SJSA1 (cell line): ENCODE measurements around the gene PALLD. TPM values are rescaled to one million over a fixed set of nuclear protein-coding genes. Genes with fewer than 3 reads are reported as not detected.

ENCODE experiments used
- DNase-seq, 2 experiments: peaks; one replicate each; pipeline ENCODE4 v3.0.0-alpha.2; 2015 to 2020; ENCODE audit warnings: low spot score in 2 of 2, low read depth in 1 of 2
- H3K27ac ChIP-seq: fragments of 250-450 bp; sonication (Bioruptor Pico); 2 replicates; pipeline ENCODE4 v1.5.1; 2020; ENCODE audit warnings: mild to moderate bottlenecking, moderate library complexity
- H3K27me3 ChIP-seq: fragments of 250-450 bp; sonication (Bioruptor Pico); replicated peaks from 2 replicates; pipeline ENCODE4 v1.5.1; 2020; ENCODE audit warnings: mild to moderate bottlenecking, moderate library complexity
- H3K36me3 ChIP-seq: fragments of 250-450 bp; sonication (Bioruptor Pico); 2 replicates; pipeline ENCODE4 v1.5.1; 2020; ENCODE audit warnings: mild to moderate bottlenecking
- H3K4me1 ChIP-seq: fragments of 250-450 bp; sonication (Bioruptor Pico); replicated peaks from 2 replicates; pipeline ENCODE4 v1.6.1; 2021; ENCODE audit warnings: mild to moderate bottlenecking
- H3K4me3 ChIP-seq: fragments of 250-450 bp; sonication (Bioruptor Pico); 2 replicates; pipeline ENCODE4 v1.5.1; 2020; ENCODE audit warnings: mild to moderate bottlenecking
- H3K9me3 ChIP-seq: fragments of 250-450 bp; sonication (Bioruptor Pico); replicated peaks from 2 replicates; pipeline ENCODE4 v1.5.1; 2020; ENCODE audit warnings: mild to moderate bottlenecking
- total RNA-seq: library from RNA; depleted of rRNA; stranded (reverse); fragments of >200 nt; shearing (Covaris generic); gene quantifications from 2 replicates; pipeline ENCODE4 v1.2.3, GENCODE V29; 2014

Gene PALLD
- total RNA-seq, 1 experiment from 2014 or later: 118 TPM

DNA sequence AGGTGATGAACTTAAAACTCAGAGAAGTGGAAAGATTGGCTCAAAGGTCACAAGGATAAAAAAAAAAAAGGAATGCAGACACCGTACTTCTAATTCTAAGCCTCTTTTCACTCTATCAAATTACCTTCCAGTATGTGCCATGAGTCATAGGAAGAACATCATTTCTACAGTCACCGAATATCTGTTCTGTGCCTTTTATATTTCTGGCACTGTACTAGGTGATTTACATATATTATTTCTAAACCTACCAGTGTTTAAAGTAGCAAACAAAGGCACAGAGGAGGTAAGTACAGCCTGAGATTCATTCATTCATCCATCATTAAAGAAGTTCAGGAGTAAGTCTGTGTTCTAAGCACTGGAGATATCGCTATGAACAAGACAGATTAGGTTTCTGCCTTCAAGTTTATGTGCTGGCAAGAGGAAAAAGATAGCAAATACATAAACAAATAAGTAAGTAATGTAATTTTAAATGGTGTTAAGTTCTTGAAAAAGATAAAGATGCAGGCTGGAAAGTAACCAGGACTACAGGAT lies 65.3 kb downstream of the PALLD start:
- Histone ChIP-seq H3K4me3 (no peak overlapping the region), H3K9me3 (no peaks in the 10 kb centered on the region), H3K36me3 (no peaks in the 10 kb centered on the region), H3K27me3 (no peaks in the 10 kb centered on the region), H3K4me1 (peaks cover 50% of the 10 kb centered on the region), H3K27ac (no peak overlapping the region)
- DNase-seq: no peak

DNA sequence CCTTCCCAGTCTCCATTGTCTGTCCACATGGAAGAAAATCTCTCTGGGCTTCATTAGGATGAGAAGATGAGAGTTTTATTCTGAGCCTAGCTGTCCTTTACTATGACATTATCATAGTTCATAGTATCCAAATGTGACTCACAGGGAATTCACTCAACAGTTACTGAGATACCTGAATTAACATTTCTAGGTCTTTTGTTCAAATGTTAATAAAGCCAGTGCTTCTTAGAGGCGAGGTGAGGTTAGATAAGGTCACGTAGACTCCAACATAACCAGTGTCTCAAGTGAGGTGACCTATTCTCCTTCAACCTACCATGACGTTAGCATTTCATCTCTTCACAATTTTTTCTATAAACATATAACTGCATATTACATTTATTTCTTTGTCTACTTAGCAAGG lies 67.2 kb downstream of the PALLD start:
- Histone ChIP-seq H3K36me3 (no peaks in the 10 kb centered on the region), H3K27ac (no peak overlapping the region), H3K4me3 (no peak overlapping the region), H3K9me3 (no peaks in the 10 kb centered on the region), H3K27me3 (no peaks in the 10 kb centered on the region), H3K4me1 (peaks cover 34% of the 10 kb centered on the region)
- no peak for DNase-seq

DNA sequence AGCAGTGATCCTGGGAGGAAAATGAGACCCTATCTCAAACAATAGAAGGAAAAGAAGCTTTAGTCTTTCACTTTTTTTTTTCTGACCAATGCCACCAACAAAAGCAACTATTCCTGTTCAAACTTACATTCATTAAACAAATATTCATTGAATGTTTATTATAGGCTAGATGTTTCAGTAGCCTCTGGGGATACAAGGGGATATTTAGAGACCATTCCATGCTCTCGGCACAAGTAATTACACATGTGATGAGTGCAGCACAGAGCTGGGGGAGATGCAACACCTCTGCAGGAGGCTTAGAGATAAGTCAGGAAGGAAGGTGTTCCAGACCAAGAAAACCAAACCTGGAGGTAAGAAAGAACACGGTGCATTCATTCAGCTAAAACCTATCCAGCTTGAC lies 68.3 kb downstream of the PALLD start:
- DNase-seq: no peak

DNA sequence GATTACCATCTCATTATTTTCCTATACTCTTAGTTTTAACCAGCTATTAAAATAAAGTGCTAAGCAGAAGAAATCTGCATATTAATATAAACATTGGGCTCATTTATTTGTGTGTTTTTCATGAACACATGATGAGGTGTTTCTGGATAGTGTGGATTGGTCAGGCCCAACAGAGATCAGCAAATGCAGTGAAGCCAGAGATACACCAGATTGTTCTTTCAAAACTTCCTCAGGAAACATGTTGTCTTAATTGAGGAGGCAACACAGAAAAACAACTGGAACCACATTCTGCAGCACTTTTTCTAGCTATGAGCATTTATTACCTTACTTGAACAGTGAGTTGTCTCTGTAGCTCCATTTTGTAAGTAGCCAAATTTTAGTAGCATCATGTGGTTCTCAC lies 69.9 kb downstream of the PALLD start:
- Histone ChIP-seq H3K9me3 (no peaks in the 10 kb centered on the region), H3K4me1 (peaks cover 17% of the 10 kb centered on the region)
- DNase-seq: no peak

More for the DNA sequence above, 68.3 kb downstream of the PALLD start:
- H3K4me1 ChIP-seq: peaks cover 33% of the 10 kb centered on the region
- H3K4me3 ChIP-seq: no peak overlapping the region
- H3K36me3 ChIP-seq: no peaks in the 10 kb centered on the region
- H3K27ac ChIP-seq: no peak overlapping the region
- no peaks in the 10 kb centered on the region for H3K9me3 ChIP-seq
- H3K27me3 ChIP-seq: no peaks in the 10 kb centered on the region

DNA sequence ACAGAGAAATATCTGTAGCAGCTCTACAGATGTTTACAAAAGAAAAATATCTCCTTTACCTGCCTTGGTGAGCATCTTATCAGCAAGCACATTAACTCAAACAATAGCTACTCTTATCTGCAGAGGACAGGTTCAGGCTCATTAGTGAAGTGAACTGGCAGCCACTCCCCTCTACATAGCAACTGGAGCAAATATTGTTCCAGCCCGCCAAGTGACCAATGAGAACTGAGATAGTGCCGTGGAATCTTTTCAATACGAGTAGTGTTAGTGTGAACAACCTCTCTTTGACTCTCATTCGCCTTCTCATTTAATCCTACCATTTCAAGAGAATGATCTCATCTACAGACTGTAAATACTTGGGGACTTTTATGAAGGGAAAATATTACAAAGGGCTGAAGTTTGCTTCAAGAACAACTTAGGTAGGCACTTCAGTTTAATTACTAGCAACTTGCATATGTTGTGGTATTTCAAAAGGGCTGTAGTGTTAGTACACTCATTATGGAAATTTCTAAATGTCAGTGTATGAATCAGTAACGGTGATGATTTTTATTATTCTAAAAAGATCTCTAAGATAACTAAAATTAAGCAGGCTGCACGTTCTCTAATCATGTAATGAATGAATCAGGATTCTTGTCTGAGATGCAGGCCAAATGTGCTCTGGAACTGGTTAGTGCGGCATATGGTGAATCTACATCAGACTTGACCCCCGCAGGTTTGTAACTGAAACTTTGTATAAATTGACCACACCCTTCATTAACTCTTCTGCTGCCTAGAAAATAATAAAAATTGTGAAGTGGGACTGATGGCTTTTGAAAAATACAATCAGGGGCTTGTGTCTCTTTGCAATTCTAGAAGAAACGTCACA lies 72.4 kb downstream of the PALLD start:
- Histone ChIP-seq H3K27ac (no peak overlapping the region), H3K4me3 (no peak overlapping the region), H3K4me1 (peaks cover 14% of the 10 kb centered on the region), H3K9me3 (no peaks in the 10 kb centered on the region), H3K27me3 (no peaks in the 10 kb centered on the region), H3K36me3 (no peaks in the 10 kb centered on the region)
- no peak for DNase-seq

More for the DNA sequence above, 69.9 kb downstream of the PALLD start:
- no peak overlapping the region for H3K4me3 ChIP-seq
- H3K27me3 ChIP-seq: no peaks in the 10 kb centered on the region
- H3K36me3 ChIP-seq: no peaks in the 10 kb centered on the region
- no peak overlapping the region for H3K27ac ChIP-seq

DNA sequence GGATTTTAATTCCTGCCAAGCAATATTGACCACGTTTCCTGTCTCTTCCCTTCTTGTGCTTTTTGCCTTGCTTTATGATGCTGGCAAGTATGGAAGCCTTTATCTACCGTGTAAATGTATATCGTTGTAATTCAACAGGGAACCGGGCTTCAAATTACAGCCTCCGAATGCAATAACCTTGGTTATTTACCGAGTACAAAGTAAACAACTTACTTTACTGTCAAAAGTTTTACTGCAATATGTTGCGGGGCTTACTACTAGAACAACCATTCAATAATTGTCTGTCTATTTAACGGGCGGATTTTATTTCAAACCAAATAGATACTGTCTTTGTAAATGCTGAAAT lies 73.1 kb downstream of the PALLD start:
- Histone ChIP-seq H3K4me3 (no peak overlapping the region), H3K27ac (no peak overlapping the region)
- DNase-seq: no peak

DNA sequence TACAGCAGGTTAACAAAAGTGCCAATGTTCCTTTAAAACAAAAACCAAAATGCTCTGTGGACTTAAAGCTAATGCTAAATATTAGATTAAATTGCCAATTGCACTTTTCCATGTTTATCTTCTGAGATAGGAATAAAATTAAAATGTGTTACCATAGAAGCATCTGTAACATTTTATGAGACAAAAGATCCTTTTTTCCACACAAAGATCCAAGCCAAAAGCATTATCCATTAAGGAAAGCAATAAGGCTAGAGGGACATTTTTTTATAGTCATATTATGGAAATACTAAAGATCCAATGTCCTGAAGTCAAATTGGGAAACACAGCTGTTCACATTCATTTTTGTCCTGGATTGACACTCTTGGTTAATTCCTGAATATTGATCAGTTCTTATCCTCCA lies 73.6 kb downstream of the PALLD start:
- DNase-seq: no peak
- H3K4me3 ChIP-seq: no peak overlapping the region
- H3K27me3 ChIP-seq: no peaks in the 10 kb centered on the region
- no peaks in the 10 kb centered on the region for H3K9me3 ChIP-seq
- no peaks in the 10 kb centered on the region for H3K36me3 ChIP-seq
- H3K4me1 ChIP-seq: peaks cover 26% of the 10 kb centered on the region
- H3K27ac ChIP-seq: no peak overlapping the region

More for the DNA sequence above, 73.1 kb downstream of the PALLD start:
- Histone ChIP-seq H3K9me3 (no peaks in the 10 kb centered on the region), H3K4me1 (peaks cover 20% of the 10 kb centered on the region), H3K36me3 (no peaks in the 10 kb centered on the region), H3K27me3 (no peaks in the 10 kb centered on the region)

DNA sequence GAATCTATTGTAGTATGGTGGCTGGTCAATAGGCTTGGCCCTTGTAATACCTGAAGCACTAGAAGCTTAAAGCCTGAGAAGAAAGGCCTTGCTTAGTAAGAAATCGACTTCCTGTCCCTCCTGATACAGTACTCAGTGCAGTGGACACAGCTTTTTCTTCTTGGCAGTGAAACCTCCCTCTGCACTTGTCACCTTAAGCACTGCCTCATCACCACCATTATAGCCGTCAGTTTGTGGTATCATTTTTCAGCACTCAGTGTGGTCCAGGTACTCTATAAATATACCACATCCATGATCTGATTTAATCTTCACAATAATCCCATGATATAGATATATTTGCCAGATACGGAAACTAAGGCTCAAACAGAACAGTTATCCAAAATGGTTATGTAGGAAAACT lies 75.2 kb downstream of the PALLD start:
- Histone ChIP-seq H3K27me3 (no peaks in the 10 kb centered on the region), H3K4me3 (no peak overlapping the region), H3K9me3 (no peaks in the 10 kb centered on the region), H3K4me1 (peaks cover 26% of the 10 kb centered on the region), H3K27ac (no peak overlapping the region), H3K36me3 (no peaks in the 10 kb centered on the region)
- DNase-seq: no peak

DNA sequence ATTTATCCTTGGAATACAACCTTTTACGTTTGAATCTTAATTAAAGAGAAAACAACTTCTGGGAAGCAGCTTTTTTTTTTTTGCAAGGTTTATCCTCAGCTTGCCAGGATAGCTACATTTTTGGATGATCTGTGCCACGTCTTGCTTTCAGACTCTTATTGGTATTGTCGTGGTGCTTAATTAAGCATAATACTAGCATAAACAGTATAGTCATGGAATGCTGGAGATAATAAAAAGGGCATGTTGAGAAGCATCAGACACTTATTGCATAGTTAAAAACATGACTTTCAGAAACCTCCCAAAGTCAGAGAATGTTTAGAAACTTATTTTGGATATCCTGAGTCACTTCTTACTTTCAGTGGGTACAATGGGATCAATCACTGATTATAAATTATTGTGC lies 77.0 kb downstream of the PALLD start:
- Histone ChIP-seq H3K27ac (no peak overlapping the region), H3K27me3 (no peaks in the 10 kb centered on the region), H3K36me3 (no peaks in the 10 kb centered on the region), H3K9me3 (no peaks in the 10 kb centered on the region), H3K4me1 (peaks cover 26% of the 10 kb centered on the region), H3K4me3 (no peak overlapping the region)
- DNase-seq: no peak

DNA sequence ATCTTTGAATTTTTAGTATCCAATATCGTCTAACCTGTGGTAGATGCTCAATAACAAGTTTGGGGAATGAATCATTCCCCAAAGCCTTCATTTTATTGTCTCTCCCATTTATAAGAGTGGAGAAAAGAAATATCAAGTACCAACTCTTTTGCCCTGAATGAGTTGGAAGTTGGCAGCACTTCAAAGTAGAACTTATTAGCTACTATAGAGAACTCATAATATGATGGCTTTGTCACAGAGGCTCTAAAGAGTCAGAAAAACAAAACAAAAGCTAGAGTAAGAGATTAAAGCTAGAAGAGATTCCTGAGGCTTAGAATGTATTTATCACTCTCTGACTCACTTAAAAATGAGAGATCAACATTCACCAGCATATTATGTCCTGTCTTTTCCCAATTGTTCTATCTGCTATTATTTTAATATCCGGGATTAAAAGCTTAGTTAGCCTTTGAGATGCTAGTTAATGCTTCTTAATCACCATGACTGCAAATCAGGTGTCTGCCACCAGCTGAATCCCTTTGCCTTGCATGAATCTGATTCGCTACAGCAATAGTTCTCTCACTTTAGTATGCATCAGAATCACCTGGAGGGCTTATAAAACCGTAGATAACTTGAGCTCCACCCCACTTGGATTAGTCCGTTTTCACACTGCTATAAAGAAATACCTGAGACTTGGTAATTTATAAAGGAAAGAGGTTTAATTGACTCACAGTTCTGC lies 77.9 kb downstream of the PALLD start:
- H3K36me3 ChIP-seq: no peaks in the 10 kb centered on the region
- no peak overlapping the region for H3K4me3 ChIP-seq
- no peaks in the 10 kb centered on the region for H3K27me3 ChIP-seq
- H3K27ac ChIP-seq: no peak overlapping the region
- H3K4me1 ChIP-seq: peaks cover 19% of the 10 kb centered on the region
- peak in 1 of 2 experiments; percentile 77 for DNase-seq
- H3K9me3 ChIP-seq: no peaks in the 10 kb centered on the region

DNA sequence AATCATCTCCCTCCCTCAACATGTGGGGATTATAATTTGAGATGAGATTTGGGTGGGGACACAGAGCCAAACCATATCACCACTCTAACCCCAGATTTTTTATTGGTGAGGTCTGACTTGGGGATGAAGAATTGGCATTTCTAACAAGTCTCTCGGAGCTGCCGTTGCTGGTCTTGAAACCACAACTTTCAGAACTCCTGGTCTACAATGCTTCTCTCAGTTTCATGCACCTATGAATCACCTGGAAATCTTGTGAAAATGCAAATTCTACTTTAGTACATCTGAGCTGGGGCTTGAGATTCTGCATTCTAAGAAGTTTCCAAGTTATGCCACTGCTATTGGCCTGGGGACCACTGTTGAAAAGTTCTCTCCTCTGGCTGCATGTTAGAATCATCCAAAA lies 78.6 kb downstream of the PALLD start:
- DNase-seq: no peak
- Histone ChIP-seq H3K27me3 (no peaks in the 10 kb centered on the region), H3K27ac (no peak overlapping the region), H3K4me1 (peaks cover 19% of the 10 kb centered on the region), H3K9me3 (no peaks in the 10 kb centered on the region), H3K36me3 (no peaks in the 10 kb centered on the region), H3K4me3 (no peak overlapping the region)

DNA sequence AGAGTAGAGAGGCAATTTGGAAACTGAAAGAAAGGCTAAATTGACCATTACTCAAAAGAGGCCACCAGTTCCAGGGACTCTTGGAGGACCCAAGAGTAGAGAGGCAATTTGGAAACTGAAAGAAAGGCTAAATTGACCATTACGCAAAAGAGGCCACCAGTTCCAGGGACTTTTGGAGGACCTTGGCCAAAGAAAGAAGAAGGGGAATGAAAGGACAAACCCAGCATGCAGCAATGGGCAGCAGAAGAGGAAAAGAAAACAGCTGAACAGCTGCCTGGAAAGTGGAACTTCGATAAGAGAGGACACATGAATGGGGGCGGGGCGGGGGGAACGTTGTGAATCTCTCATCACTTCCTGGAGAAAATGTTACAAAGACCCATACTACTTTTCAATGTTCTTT lies 80.8 kb downstream of the PALLD start:
- H3K4me3 ChIP-seq: no peak overlapping the region
- no peak overlapping the region for H3K27ac ChIP-seq
- no peaks in the 10 kb centered on the region for H3K36me3 ChIP-seq
- H3K27me3 ChIP-seq: no peaks in the 10 kb centered on the region
- H3K9me3 ChIP-seq: no peaks in the 10 kb centered on the region
- no peak for DNase-seq
- H3K4me1 ChIP-seq: peaks cover 19% of the 10 kb centered on the region

DNA sequence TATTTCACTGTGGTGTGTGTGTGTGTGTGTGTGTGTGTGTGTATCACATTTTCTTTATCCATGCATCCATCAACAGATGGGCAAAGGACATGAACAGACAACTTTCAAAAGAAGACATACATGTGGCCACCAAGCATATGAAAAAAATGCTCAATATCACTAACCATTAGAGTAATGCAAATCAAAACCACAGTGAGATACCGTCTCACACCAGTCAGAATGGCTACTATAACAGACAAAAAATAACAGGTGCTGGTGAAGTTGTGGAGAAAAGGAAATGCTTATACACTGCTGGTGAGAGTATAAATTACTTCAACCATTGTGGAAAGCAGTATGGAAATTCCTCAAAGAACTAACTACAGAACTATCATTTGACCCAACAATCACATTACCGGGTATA lies 83.4 kb downstream of the PALLD start:
- DNase-seq: no peak
- no peaks in the 10 kb centered on the region for H3K27me3 ChIP-seq
- no peak overlapping the region for H3K4me3 ChIP-seq
- no peaks in the 10 kb centered on the region for H3K36me3 ChIP-seq
- H3K4me1 ChIP-seq: peaks cover 20% of the 10 kb centered on the region
- no peak overlapping the region for H3K27ac ChIP-seq
- H3K9me3 ChIP-seq: no peaks in the 10 kb centered on the region

DNA sequence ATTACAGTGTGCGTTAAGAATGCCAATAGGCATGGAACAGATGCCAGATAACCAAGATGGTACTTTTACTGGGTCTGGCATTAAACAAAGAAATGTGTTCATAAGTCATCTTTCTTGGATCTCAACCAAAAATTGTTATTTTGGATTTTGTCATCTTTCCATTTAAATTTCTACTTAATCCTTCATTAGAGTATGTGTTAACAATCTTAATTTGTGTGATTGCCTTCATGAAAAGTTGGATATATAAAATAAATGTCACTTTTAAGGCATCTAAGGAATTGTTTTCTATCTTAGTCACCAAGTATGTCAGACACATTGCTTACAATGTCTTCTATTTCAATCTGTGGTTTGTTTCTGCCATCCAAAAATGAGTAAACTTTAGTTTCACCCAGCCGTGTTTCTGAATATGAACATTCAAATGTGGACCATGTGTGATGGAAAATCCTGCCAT lies 87.5 kb downstream of the PALLD start:
- Histone ChIP-seq H3K4me1 (peaks cover 59% of the 10 kb centered on the region), H3K27ac (peak overlapping the region; percentile 81), H3K4me3 (no peak overlapping the region), H3K27me3 (no peaks in the 10 kb centered on the region), H3K9me3 (no peaks in the 10 kb centered on the region), H3K36me3 (no peaks in the 10 kb centered on the region)
- DNase-seq: peak in 1 of 2 experiments; percentile 86
